K562 (cell line): Measurements from ENCODE around the gene CBFA2T3. TPM values are rescaled to one million over a fixed set of nuclear protein-coding genes. Genes with fewer than 3 reads are reported as not detected.

ENCODE experiments used
- ATF7 ChIP-seq: fragments of 450-650 bp; IDR thresholded peaks from 2 replicates; pipeline ENCODE4 v1.7.1; 2014; ENCODE audit warnings: mild to moderate bottlenecking, moderate library complexity
- HDAC2 ChIP-seq: fragments of 450-650 bp; IDR thresholded peaks from 2 replicates; pipeline ENCODE4 v1.6.1; 2016; ENCODE audit warnings: mild to moderate bottlenecking
- HMG20A ChIP-seq: fragments of 450-650 bp; formaldehyde crosslinking; conservative IDR thresholded peaks from 2 replicates; pipeline ENCODE4 v1.4.0; 2020; ENCODE audit warnings: mild to moderate bottlenecking, mixed read lengths
- HNRNPK ChIP-seq: fragments of 200-400 bp; formaldehyde crosslinking; IDR thresholded peaks from one replicate; pipeline ENCODE4 v1.6.1; 2018; ENCODE audit warnings: mild to moderate bottlenecking, low read depth, low read length; ENCODE audit not compliant: poor library complexity, severe bottlenecking
- MIER1 ChIP-seq: fragments of 450-650 bp; IDR thresholded peaks from 2 replicates; pipeline ENCODE4 v1.6.1; 2016; ENCODE audit warnings: antibody characterized with exemption, mild to moderate bottlenecking, low read depth
- MXI1 ChIP-seq: IDR thresholded peaks from 2 replicates; pipeline ENCODE4 v1.6.1; 2011; ENCODE audit warnings: low read depth, mild to moderate bottlenecking, improper control_type of control experiment, low read length
- NFE2 ChIP-seq: IDR thresholded peaks from 2 replicates; pipeline ENCODE4 v1.6.1; 2014; ENCODE audit warnings: antibody characterized with exemption, low read depth
- RFX5 ChIP-seq: IDR thresholded peaks from 2 replicates; pipeline ENCODE4 v1.6.1; 2011; ENCODE audit warnings: low read depth, mild to moderate bottlenecking, improper control_type of control experiment, low read length
- TEAD2 ChIP-seq: fragments of 450-650 bp; IDR thresholded peaks from 2 replicates; pipeline ENCODE4 v1.6.1; 2016; ENCODE audit warnings: missing genetic modification characterization, control low read depth, missing compliant biosample characterization
- TRIM24 ChIP-seq, 2 experiments: fragments of 450-650 bp; IDR thresholded peaks; 2 replicates each; pipeline ENCODE4 v1.6.1; 2016
- ZNF174 ChIP-seq: fragments of 250-450 bp; sonication (Bioruptor Pico); IDR thresholded peaks from 2 replicates; pipeline ENCODE4 v1.4.0; 2020; ENCODE audit warnings: mild to moderate bottlenecking
- ZNF609 ChIP-seq: sonication (generic); formaldehyde crosslinking; IDR thresholded peaks from 2 replicates; pipeline ENCODE4 v1.8.1; 2023; ENCODE audit warnings: missing genetic modification reagents, mild to moderate bottlenecking, borderline replicate concordance
- ZNF644 ChIP-seq: fragments of 200-800 bp; sonication (Bioruptor generic); IDR thresholded peaks from 2 replicates; pipeline ENCODE4 v1.6.1; 2016; ENCODE audit warnings: low read depth, missing genetic modification characterization, missing compliant biosample characterization
- polyA plus RNA-seq, 8 experiments: library from polyadenylated mRNA; depleted of rRNA in 4 of 8; stranded (reverse) in 5 of 8; unstranded in 3 of 8; fragments of >200 nt; fragmentation: Nextera tagmentation in 2 of 8; fragmentation: Illumina TruSeq in 1 of 8; extraction: Ambion mirVana in 2 of 8; extraction: Trizol in 1 of 8; gene quantifications; 2 replicates each; pipeline versions ENCODE4 v1.2.1 to v1.2.3, GENCODE V29; 2011 to 2014; ENCODE audit warnings: inconsistent platforms in 1 of 8, missing spikeins in 1 of 8
- total RNA-seq, 7 experiments: library from RNA; depleted of rRNA in 6 of 7; stranded (reverse); fragments of >200 nt in 6 of 7; fragmentation: Illumina TruSeq in 2 of 7; extraction: Trizol in 2 of 7; gene quantifications; 2 replicates each; pipeline versions ENCODE4 v1.2.1 to v1.2.3, GENCODE V29; 2011 to 2021; ENCODE audit warnings: low replicate concordance in 1 of 7
- TF ChIP-seq, protein P1 (sequence below), 3 experiments: fragments of 200-800 bp in 1 of 3; sonication (Bioruptor generic) in 1 of 3; sonication (generic) in 1 of 3; formaldehyde crosslinking in 1 of 3; IDR thresholded peaks; 2 replicates each; pipeline versions ENCODE4 v1.6.1 to v1.8.0; 2016 to 2022; ENCODE audit warnings: mild to moderate bottlenecking in 2 of 3, missing compliant biosample characterization in 2 of 3, missing genetic modification characterization in 2 of 3, missing genetic modification reagents in 1 of 3
- TF ChIP-seq, protein P2 (sequence below): fragments of 200-400 bp; formaldehyde crosslinking; IDR thresholded peaks from 2 replicates; pipeline ENCODE4 v1.6.1; 2017; ENCODE audit warnings: mild to moderate bottlenecking, low read depth, low read length, moderate library complexity
- TF ChIP-seq, protein P3 (sequence below): sonication (generic); formaldehyde crosslinking; IDR thresholded peaks from 2 replicates; pipeline ENCODE4 v1.8.0; 2022; ENCODE audit warnings: missing genetic modification reagents, mild to moderate bottlenecking, borderline replicate concordance
- TF ChIP-seq, protein P4 (sequence below): sonication (generic); IDR thresholded peaks from 2 replicates; pipeline ENCODE4 v1.6.1; 2016

The CBFA2T3 gene
- total and polyA plus RNA-seq, 9 of the 15 experiments (the other 6 are each of a cell fraction or from before 2014, with no cell fraction given): 2.3 to 145 (median 6.7) TPM

- TF ChIP-seq ZNF609 (no peak), MIER1 (peak; percentile 98), ZNF644 (tag) (no peak), ZNF174 (CRISPR knock-in tag) (no peak), NFE2 (no peak), TRIM24 (IDR thresholded peaks at IDR 0.05) (no peak; a peak in 1 of 4 replicates), RFX5 (no peak), MXI1 (0 out of 2 replicates have a peak, but pooled peaks have one; percentile 52), HMG20A (CRISPR knock-in tag) (no peak), HNRNPK (no peak), HDAC2 (peak; percentile 68), ATF7 (no peak), TEAD2 (tag) (no peak)
- TF ChIP-seq, protein P1, sequence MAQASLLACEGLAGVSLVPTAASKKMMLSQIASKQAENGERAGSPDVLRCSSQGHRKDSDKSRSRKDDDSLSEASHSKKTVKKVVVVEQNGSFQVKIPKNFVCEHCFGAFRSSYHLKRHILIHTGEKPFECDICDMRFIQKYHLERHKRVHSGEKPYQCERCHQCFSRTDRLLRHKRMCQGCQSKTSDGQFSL (CRISPR knock-in tag; IDR thresholded peaks at IDR 0.05): no peak
- TF ChIP-seq, protein P1 (tag; IDR thresholded peaks at IDR 0.05): no peak
- TF ChIP-seq, protein P2, sequence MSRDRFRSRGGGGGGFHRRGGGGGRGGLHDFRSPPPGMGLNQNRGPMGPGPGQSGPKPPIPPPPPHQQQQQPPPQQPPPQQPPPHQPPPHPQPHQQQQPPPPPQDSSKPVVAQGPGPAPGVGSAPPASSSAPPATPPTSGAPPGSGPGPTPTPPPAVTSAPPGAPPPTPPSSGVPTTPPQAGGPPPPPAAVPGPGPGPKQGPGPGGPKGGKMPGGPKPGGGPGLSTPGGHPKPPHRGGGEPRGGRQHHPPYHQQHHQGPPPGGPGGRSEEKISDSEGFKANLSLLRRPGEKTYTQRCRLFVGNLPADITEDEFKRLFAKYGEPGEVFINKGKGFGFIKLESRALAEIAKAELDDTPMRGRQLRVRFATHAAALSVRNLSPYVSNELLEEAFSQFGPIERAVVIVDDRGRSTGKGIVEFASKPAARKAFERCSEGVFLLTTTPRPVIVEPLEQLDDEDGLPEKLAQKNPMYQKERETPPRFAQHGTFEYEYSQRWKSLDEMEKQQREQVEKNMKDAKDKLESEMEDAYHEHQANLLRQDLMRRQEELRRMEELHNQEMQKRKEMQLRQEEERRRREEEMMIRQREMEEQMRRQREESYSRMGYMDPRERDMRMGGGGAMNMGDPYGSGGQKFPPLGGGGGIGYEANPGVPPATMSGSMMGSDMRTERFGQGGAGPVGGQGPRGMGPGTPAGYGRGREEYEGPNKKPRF: no peak
- TF ChIP-seq, protein P3, sequence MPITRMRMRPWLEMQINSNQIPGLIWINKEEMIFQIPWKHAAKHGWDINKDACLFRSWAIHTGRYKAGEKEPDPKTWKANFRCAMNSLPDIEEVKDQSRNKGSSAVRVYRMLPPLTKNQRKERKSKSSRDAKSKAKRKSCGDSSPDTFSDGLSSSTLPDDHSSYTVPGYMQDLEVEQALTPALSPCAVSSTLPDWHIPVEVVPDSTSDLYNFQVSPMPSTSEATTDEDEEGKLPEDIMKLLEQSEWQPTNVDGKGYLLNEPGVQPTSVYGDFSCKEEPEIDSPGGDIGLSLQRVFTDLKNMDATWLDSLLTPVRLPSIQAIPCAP: no peak
- TF ChIP-seq, protein P4, sequence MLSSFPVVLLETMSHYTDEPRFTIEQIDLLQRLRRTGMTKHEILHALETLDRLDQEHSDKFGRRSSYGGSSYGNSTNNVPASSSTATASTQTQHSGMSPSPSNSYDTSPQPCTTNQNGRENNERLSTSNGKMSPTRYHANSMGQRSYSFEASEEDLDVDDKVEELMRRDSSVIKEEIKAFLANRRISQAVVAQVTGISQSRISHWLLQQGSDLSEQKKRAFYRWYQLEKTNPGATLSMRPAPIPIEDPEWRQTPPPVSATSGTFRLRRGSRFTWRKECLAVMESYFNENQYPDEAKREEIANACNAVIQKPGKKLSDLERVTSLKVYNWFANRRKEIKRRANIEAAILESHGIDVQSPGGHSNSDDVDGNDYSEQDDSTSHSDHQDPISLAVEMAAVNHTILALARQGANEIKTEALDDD: no peak
Measured at GRCh38 chr16:89009343-89010209, 32.6 kb upstream of the CBFA2T3 start (continued).
